CD14-positive monocyte (primary cell): ENCODE measurements around the gene FGD6. TPM values are rescaled to one million over a fixed set of nuclear protein-coding genes. Genes with fewer than 3 reads are reported as not detected.

Experiments used
- DNase-seq, 3 donors: peaks; one replicate each; pipeline ENCODE4 v3.0.0-alpha.2; 2011 to 2022
- H2AFZ ChIP-seq: 2 replicates; pipeline ENCODE4 v1.6.0; 2012; ENCODE audit warnings: mild to moderate bottlenecking, low read depth, low read length, inconsistent platforms; ENCODE audit not compliant: insufficient read depth, poor library complexity, severe bottlenecking
- H3K27ac ChIP-seq, 2 donors: 1 replicate in 1 of 2; 2 replicates in 1 of 2; pipeline ENCODE4 v1.5.1; 2012 to 2013; ENCODE audit warnings: low read length in 2 of 2, control low read depth in 1 of 2, inconsistent platforms in 1 of 2, low read depth in 1 of 2, mild to moderate bottlenecking in 1 of 2
- H3K27me3 ChIP-seq, 2 donors: one replicate each; pipeline versions ENCODE4 v1.6.0 to v1.6.1; 2011 to 2013; ENCODE audit warnings: low read length in 2 of 2; ENCODE audit not compliant: control insufficient read depth in 2 of 2, insufficient read depth in 2 of 2
- H3K36me3 ChIP-seq, 2 donors: replicated peaks in 1 of 2; 1 replicate in 1 of 2; 2 replicates in 1 of 2; pipeline versions ENCODE4 v1.5.1 to v1.6.1; 2012 to 2013; ENCODE audit warnings: low read length in 2 of 2, control low read depth in 1 of 2, inconsistent platforms in 1 of 2, mild to moderate bottlenecking in 1 of 2; ENCODE audit not compliant: insufficient read depth in 2 of 2, control insufficient read depth in 1 of 2
- H3K4me1 ChIP-seq, 2 donors: 1 replicate in 1 of 2; 2 replicates in 1 of 2; pipeline versions ENCODE4 v1.5.1 to v1.6.1; 2012 to 2013; ENCODE audit warnings: low read length in 2 of 2, control low read depth in 1 of 2, inconsistent platforms in 1 of 2, mild to moderate bottlenecking in 1 of 2, moderate library complexity in 1 of 2; ENCODE audit not compliant: insufficient read depth in 2 of 2, control insufficient read depth in 1 of 2
- H3K4me2 ChIP-seq: replicated peaks from 2 replicates; pipeline ENCODE3; 2012; ENCODE audit warnings: low read length, moderate library complexity, mild to moderate bottlenecking; ENCODE audit not compliant: poor library complexity, severe bottlenecking; ENCODE audit errors: extremely low read depth
- H3K4me3 ChIP-seq, 3 experiments: fragments of 200-600 bp in 1 of 3; sonication (generic) in 1 of 3; replicated peaks in 1 of 3; 1 replicate in 2 of 3; 2 replicates in 1 of 3; pipeline ENCODE4 v1.5.1; 2011 to 2013; ENCODE audit warnings: low read length in 3 of 3, mild to moderate bottlenecking in 3 of 3, control low read depth in 2 of 3, low read depth in 2 of 3, inconsistent platforms in 1 of 3, moderate library complexity in 1 of 3
- H3K79me2 ChIP-seq: 2 replicates; pipeline ENCODE4 v1.6.0; 2012; ENCODE audit warnings: mild to moderate bottlenecking, control low read depth, inconsistent platforms, low read length, moderate library complexity; ENCODE audit not compliant: insufficient read depth
- H3K9ac ChIP-seq: 2 replicates; pipeline ENCODE4 v1.6.0; 2017; ENCODE audit warnings: low read length, mild to moderate bottlenecking; ENCODE audit not compliant: insufficient read depth, poor library complexity, severe bottlenecking
- H3K9me3 ChIP-seq, 2 donors: replicated peaks in 1 of 2; 1 replicate in 1 of 2; 2 replicates in 1 of 2; pipeline versions ENCODE4 v1.5.1 to v1.6.1; 2012 to 2013; ENCODE audit warnings: low read length in 2 of 2, control low read depth in 1 of 2; ENCODE audit not compliant: control insufficient read depth in 1 of 2, insufficient read depth in 1 of 2
- H4K20me1 ChIP-seq: 2 replicates; pipeline ENCODE4 v1.6.0; 2012; ENCODE audit warnings: mild to moderate bottlenecking, low read length, control low read depth, moderate library complexity; ENCODE audit not compliant: insufficient read depth
- H3K27ac Mint-ChIP-seq, 7 donors: one replicate each; pipeline ENCODE4 v1.8.0; 2020; ENCODE audit warnings: mild to moderate bottlenecking in 7 of 7, mixed read lengths in 7 of 7, moderate library complexity in 6 of 7, inconsistent platforms in 2 of 7
- H3K27me3 Mint-ChIP-seq, 3 donors: one replicate each; pipeline ENCODE4 v1.8.0; 2021 to 2022; ENCODE audit warnings: low read depth in 3 of 3, mild to moderate bottlenecking in 3 of 3, mixed read lengths in 3 of 3, moderate library complexity in 3 of 3, inconsistent platforms in 1 of 3
- H3K36me3 Mint-ChIP-seq, 2 donors: one replicate each; pipeline ENCODE4 v1.8.0; 2020; ENCODE audit warnings: mixed read lengths in 2 of 2, inconsistent platforms in 1 of 2, mild to moderate bottlenecking in 1 of 2
- H3K4me1 Mint-ChIP-seq: one replicate; pipeline ENCODE4 v1.8.0; 2020; ENCODE audit warnings: mild to moderate bottlenecking, mixed read lengths
- H3K4me3 Mint-ChIP-seq, 2 donors: one replicate each; pipeline ENCODE4 v1.8.0; 2020; ENCODE audit warnings: mild to moderate bottlenecking in 2 of 2, mixed read lengths in 2 of 2, moderate library complexity in 1 of 2
- H3K9me3 Mint-ChIP-seq, 7 donors: one replicate each; pipeline ENCODE4 v1.8.0; 2020 to 2022; ENCODE audit warnings: mixed read lengths in 7 of 7, mild to moderate bottlenecking in 6 of 7, moderate library complexity in 6 of 7, inconsistent platforms in 2 of 7
- CTCF ChIP-seq: fragments of 200-600 bp; IDR thresholded peaks from one replicate; pipeline ENCODE4 v1.8.0; 2022; ENCODE audit warnings: antibody characterized with exemption, mild to moderate bottlenecking
- WGBS: methylation state at CpG from one replicate; pipeline ENCODE4 v1.1.5; 2013; ENCODE audit warnings: missing lambda C conversion rate; ENCODE audit not compliant: insufficient coverage; 5-methylcytosine and 5-hydroxymethylcytosine counted together
- intact Hi-C, 2 donors: fragments of 100-400 bp; cut with micrococcal nuclease; formaldehyde crosslinking; loops; one replicate each; pipeline versions ENCODE4 v1.15.0 to v1.15.1; 2023
- polyA plus RNA-seq, 3 donors: library from polyadenylated mRNA; depleted of rRNA in 1 of 3; unstranded in 2 of 3; stranded (reverse) in 1 of 3; fragments of 300-500 nt in 2 of 3; fragments of >200 nt in 1 of 3; fragmentation: Illumina TruSeq in 2 of 3; gene quantifications; 1 replicate in 2 of 3; 2 replicates in 1 of 3; pipeline ENCODE4 v1.2.3, GENCODE V29; 2012 to 2021

FGD6 gene
- polyA plus RNA-seq, 3 donors, result 4.0 to 8.1 (median 5.3) TPM

DNA sequence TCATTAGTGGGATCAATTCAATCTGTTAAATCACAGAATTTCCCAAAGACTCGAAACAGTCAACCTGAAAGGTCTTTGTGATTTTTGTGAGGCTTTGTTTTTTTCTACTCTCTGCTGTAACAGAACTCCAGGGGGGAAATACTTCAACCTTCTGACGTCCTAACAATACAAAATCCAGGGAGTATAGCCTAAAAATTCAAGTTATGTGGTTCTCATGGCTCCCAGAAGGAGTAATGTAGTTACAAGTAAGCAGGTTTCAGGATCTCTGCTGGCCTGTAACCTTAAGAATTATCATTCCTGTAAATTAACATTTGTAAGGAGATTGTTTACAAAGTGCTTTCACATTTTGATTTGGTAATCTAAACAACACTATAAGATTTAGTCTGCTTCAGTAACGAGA lies 40.3 kb upstream of the FGD6 start:
- no peak for TF ChIP-seq CTCF
- no peak overlapping the region for H3K4me3 Mint-ChIP-seq
- intact Hi-C loops, result no loop called here

DNA sequence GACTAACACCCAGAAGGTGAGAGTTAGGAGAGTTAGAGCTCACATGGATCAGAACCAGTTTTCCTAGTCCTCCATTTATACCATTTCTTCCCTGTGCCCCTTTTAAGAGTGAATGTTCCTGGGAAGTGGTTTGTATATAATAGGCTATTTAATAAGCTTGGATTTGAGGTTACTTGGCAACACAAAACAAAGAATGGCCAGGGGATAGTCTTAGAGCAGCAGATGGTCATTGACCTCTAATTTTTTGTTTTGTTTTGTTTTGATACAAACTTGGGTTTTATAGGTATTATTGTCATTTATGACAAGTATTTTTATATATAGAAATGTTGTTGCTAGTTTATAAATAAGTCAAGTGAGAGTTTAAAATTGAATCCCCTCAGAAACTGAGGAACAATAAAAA lies 36.1 kb upstream of the FGD6 start:
- no peak overlapping the region for H3K9ac ChIP-seq
- H3K36me3 Mint-ChIP-seq, result peaks cover 53 to 59% of the 10 kb centered on the region in 2 donors
- intact Hi-C loops, result no loop called here

More for the DNA sequence above, 40.3 kb upstream of the FGD6 start:
- Histone ChIP-seq H3K79me2 (no peaks in the 10 kb centered on the region), H3K27ac (no peak overlapping the region), H3K4me2 (no peak overlapping the region), H3K9ac (no peak overlapping the region), H3K4me1 (no peaks in the 10 kb centered on the region), H3K4me3 (no peak overlapping the region), H3K36me3 (peaks cover 53 to 77% of the 10 kb centered on the region in 2 donors), H3K9me3 (no peaks in the 10 kb centered on the region), H3K27me3 (no peaks in the 10 kb centered on the region), H2AFZ (no peak overlapping the region), H4K20me1 (no peaks in the 10 kb centered on the region)
- Mint-ChIP-seq H3K9me3 (no peaks in the 10 kb centered on the region), H3K36me3 (peaks cover 55 to 61% of the 10 kb centered on the region in 2 donors), H3K4me1 (no peaks in the 10 kb centered on the region), H3K27ac (no peak overlapping the region), H3K27me3 (no peaks in the 10 kb centered on the region)
- DNase-seq, result no peak
- no CpG with 5 or more reads among the region's 3 CpGs for WGBS

More for the DNA sequence above, 36.1 kb upstream of the FGD6 start:
- H3K27me3 ChIP-seq, result no peaks in the 10 kb centered on the region
- no peak overlapping the region for H3K4me3 ChIP-seq
- no peak overlapping the region for H3K4me2 ChIP-seq
- H3K4me3 Mint-ChIP-seq, result no peak overlapping the region
- TF ChIP-seq CTCF, result no peak
- H3K9me3 ChIP-seq, result no peaks in the 10 kb centered on the region
- H3K27me3 Mint-ChIP-seq, result peaks cover 0 to 2% (median 0%) of the 10 kb centered on the region in 3 donors
- no peak overlapping the region for H3K27ac Mint-ChIP-seq
- no peak overlapping the region for H2AFZ ChIP-seq
- no peaks in the 10 kb centered on the region for H3K4me1 ChIP-seq
- no peaks in the 10 kb centered on the region for H3K4me1 Mint-ChIP-seq
- DNase-seq, result no peak
- H3K27ac ChIP-seq, result no peak overlapping the region
- no peaks in the 10 kb centered on the region for H3K9me3 Mint-ChIP-seq
- H3K36me3 ChIP-seq, result peaks cover 55 to 67% of the 10 kb centered on the region in 2 donors
- H4K20me1 ChIP-seq, result no peaks in the 10 kb centered on the region
- H3K79me2 ChIP-seq, result no peaks in the 10 kb centered on the region
